Large intestine (tissue), 1 donor: ENCODE measurements around the gene RPL10. TPM values are rescaled to one million over a fixed set of nuclear protein-coding genes. Genes with fewer than 3 reads are reported as not detected.

ENCODE experiments used
- polyA plus RNA-seq: library from polyadenylated mRNA; unstranded; fragments of 120-200 nt; gene quantifications from one replicate; pipeline ENCODE4 v1.2.1, GENCODE V29; 2013

The RPL10 gene
- polyA plus RNA-seq, 1 donor: 5,173 TPM

Other genes starting within 250 kb of the RPL10 start
- not detected for gene OPN1MW, start 215.8 kb upstream of the RPL10 start, polyA plus RNA-seq
- not detected for gene OPN1MW2, start 178.6 kb upstream of the RPL10 start, polyA plus RNA-seq
- not detected for gene OPN1MW3, start 140.8 kb upstream of the RPL10 start, polyA plus RNA-seq
- gene TEX28, start 103.3 kb upstream of the RPL10 start, polyA plus RNA-seq: not detected
- gene TKTL1, start 102.6 kb upstream of the RPL10 start, polyA plus RNA-seq: 0.19 TPM
- gene FLNA, start 23.7 kb upstream of the RPL10 start, polyA plus RNA-seq: 468 TPM
- 50.1 TPM for gene EMD, start 19.1 kb upstream of the RPL10 start, polyA plus RNA-seq
- 26.2 TPM for gene DNASE1L1, start 10.9 kb downstream of the RPL10 start, polyA plus RNA-seq
- gene TAFAZZIN, start 13.2 kb downstream of the RPL10 start, polyA plus RNA-seq: 47.4 TPM
- 137 TPM for gene ATP6AP1, start 30.3 kb downstream of the RPL10 start, polyA plus RNA-seq
- 108 TPM for gene GDI1, start 38.8 kb downstream of the RPL10 start, polyA plus RNA-seq
- 71.3 TPM for gene FAM50A, start 45.8 kb downstream of the RPL10 start, polyA plus RNA-seq
- gene PLXNA3, start 59.9 kb downstream of the RPL10 start, polyA plus RNA-seq: 37.2 TPM
- gene LAGE3, start 80.9 kb downstream of the RPL10 start, polyA plus RNA-seq: 25.4 TPM
- gene UBL4A, start 88.2 kb downstream of the RPL10 start, polyA plus RNA-seq: 25.6 TPM
- gene SLC10A3, start 92.3 kb downstream of the RPL10 start, polyA plus RNA-seq: 21.1 TPM
- 41.4 TPM for gene FAM3A, start 117.9 kb downstream of the RPL10 start, polyA plus RNA-seq
- 16.8 TPM for gene G6PD, start 148.5 kb downstream of the RPL10 start, polyA plus RNA-seq
- gene IKBKG, start 149.2 kb downstream of the RPL10 start, polyA plus RNA-seq: 16.4 TPM
- gene CTAG1A, start 186.8 kb downstream of the RPL10 start, polyA plus RNA-seq: not detected
- not detected for gene CTAG1B, start 220.9 kb downstream of the RPL10 start, polyA plus RNA-seq